Brain pericyte (primary cell): Measurements from ENCODE around the gene GJA3.

Experiments used
- DNase-seq: peaks from one replicate; pipeline ENCODE4 v3.0.0-alpha.2; 2012; ENCODE audit warnings: low read depth, low spot score

Gene GJA3

DNA sequence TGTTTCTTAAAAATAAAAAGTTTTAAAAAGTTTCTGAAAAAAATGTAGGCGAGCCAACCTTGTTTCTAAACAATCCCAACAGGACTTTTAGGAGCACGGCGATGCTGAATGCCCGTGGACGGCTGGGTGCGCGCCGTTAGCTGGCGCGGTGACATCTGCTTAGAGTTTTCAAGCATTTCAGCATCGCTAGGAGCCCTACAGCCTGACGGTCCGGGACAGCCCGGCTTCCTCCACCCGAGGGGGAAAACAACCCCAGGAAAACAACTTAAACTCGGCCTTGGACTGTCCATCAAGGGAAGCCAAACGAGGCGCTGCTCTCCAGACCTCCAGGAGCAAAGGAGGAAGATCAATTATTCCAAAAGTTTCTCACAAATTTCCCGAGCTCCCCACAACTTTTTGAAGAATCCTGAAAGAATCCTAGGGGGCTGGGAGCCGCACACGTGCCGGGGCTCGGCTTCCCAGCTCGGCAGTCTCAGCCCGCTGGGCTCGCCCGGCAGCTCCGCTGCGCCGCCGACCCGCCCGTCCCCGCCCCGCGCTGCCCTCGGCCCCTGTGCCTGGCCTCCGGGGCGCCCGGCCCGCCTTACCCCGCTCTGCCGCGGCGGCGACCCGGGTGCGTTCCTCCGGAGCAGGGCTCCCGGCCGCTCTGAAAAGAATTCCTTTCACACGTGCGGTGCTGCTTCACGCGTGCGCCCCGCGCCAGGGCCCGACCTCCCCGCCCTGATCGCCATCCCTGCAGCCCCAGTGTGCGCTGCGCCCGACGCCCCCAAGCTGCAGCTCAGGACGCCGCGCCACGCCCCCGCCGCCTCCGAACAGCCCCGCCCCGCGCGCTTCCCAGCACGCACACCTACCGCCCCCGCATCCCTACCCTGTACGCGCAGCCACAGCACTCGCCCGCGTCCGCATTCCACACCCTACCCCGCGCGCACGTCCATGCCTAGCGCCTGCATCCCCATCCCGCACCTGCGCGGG is at the start of gene GJA3:
Gene GJA3 (minus strand): TSS at position 747 of the 969 bp plus-strand sequence. CDS start 17,764 bp downstream, outside the sequence.
- no peak for DNase-seq

DNA sequence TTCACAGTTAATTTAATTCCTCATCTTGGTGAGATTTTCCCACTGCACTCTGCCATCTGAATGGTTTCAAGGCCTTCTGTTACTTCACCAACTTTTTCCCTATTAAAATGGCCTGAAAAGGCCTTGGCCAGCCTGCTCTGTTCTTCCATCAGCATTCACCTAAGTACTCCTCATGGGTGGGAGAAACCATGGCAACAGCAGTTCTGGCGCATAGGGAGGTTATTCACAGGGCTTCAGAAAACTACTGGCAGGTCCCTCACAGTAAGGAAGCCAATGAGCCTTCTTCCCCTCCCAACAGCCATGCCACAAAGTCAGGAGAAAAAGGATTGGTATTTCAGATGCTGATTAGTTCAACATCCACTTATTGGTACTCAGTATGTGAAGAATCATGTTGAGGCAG is 49.1 kb upstream of the GJA3 start:
- no peak for DNase-seq

DNA sequence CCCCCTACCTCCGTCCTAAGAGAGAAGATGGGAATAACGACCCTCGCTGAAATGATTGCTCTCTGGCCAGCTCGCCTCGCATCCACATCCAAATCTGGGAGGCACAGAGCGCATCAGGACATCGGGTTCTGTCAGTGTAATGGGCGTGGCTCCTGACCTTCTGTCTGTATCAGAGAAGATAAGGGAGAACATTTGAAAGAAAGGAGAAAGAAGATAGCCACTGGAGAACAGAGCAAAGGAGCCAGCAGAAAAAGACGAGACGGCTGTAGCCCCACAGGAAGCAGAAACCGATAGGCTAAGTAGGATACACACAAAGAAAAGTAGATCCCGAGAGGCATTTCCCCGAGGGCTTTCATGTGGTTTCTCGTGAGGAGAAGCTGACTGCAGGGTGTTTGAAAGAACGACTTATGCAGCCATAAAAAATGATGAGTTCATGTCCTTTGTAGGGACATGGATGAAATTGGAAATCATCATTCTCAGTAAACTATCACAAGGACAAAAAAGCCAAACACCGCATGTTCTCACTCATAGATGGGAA is 45.9 kb upstream of the GJA3 start:
- no peak for DNase-seq

DNA sequence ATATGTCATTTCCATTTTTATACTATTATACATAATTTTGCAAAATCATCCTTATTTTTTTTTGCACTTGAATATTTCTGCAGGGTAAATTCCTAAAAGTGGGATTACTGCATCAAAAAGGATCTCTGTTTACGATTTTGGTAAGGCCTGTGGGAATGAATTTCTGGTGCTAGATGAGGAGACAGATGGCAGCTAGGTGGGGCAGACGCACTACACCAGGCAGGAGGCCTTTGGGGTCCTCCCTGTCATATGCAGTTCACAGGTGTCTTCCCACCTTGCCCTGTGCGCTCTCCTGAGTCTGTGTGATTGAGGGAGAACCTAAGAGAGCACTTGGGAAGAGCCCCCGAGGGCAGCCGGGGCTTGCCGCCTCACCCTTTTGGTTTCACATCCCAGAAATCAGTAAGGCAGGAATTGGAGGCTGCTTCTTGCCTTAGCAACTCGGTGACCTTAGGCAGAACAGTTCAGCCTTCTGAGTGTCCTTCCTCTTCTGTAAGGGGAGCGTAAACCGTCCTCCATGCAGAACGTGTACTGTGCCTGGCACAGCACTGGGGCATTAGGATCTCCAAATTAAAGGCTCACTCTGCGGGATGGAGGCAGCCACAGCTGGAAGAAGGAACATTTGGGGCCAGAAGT is 45.3 kb upstream of the GJA3 start:
- DNase-seq, result no peak

DNA sequence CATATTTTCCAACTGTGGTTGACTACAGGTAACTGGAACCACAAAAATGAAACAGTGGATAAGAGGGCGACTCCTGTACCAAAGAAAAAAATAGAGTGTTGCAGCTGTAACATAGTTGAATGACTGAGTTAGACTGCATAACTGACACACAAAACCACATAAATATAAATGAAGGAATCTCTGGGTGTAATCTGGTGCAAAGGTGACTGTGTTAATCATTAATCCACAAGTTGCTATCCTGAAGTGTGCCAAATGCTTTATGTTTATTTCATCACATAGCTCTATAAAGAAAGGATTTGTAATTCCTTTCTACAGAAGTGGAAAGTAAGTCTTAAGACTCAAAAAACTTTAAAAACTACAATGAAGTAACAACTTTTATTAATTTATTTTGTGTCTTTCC is 37.9 kb upstream of the GJA3 start:
- no peak for DNase-seq

DNA sequence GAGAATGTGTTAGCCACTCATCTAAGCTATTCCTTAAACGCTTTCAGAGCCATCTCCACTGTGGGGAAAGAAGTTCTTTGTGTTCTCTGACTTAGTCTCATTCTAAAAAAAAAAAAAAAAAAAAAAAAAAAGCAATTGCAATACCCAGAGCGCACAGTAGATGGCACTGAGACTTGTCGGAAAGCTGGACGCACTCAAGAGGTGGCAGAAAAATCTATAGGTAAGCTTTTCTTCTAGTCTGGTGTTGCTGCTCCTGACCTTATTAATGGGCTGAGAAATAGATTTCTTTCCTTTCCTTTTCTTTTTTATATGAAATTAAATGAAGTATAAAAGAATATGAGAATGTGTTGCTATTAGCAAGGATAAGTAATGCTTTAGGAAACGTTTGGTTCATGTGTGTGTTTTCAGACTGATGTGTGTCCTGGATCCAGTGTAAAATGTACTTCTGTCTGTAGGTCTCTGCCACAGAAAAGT is 36.5 kb upstream of the GJA3 start:
- no peak for DNase-seq

DNA sequence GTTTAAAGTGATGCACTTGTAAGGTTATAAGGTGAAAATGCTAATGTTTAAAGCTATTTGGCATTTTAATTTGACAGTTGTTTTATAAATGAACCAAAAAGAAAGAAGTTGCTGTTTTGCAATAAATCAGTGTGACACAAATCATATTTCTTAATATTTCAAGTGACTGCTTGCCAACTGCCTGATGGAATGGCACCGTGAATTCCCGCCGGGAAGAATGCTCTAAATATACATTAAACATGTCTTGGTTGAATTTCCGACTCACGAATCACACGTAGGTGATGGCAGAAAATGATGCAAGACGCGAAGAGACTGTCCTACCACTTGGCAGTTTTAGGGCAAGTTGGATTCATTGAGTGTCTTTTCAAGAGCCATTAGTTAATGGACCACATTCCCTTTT is 34.9 kb upstream of the GJA3 start:
- DNase-seq, result no peak

DNA sequence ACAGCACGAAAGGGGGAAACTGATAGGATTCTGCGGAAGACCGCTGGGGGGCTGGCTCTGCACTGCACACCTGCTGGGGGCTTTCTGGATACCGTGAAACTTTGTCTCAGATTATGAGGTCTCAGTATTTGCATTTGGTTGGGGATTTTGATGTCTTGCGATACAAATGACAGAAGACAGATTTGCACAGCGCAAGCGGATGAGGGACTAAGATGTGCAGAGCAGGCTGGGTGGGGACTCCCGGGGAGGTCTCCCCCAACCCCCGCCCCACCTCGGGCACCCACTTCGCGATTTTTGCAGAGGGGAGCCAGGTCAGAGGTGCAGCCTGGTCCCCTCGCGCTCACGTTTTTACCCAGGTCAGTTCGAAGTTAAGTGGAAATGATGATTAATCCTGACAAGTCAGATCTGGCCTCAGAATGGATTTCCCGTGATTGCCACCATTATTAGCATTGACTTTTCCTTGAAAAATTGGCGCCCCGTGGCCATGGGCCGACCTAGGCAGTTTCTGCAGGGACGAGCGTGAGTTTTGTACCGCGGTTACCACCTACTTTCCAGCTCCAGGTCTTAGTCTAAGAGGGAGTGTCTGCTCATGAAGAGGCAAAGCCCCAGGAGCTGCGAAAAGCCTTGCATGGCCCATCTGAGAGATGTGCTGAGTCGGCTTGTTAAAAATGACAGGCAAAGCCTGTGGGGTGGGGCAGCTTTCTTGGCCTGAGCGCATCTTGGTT is 33.2 kb upstream of the GJA3 start:
- no peak for DNase-seq

DNA sequence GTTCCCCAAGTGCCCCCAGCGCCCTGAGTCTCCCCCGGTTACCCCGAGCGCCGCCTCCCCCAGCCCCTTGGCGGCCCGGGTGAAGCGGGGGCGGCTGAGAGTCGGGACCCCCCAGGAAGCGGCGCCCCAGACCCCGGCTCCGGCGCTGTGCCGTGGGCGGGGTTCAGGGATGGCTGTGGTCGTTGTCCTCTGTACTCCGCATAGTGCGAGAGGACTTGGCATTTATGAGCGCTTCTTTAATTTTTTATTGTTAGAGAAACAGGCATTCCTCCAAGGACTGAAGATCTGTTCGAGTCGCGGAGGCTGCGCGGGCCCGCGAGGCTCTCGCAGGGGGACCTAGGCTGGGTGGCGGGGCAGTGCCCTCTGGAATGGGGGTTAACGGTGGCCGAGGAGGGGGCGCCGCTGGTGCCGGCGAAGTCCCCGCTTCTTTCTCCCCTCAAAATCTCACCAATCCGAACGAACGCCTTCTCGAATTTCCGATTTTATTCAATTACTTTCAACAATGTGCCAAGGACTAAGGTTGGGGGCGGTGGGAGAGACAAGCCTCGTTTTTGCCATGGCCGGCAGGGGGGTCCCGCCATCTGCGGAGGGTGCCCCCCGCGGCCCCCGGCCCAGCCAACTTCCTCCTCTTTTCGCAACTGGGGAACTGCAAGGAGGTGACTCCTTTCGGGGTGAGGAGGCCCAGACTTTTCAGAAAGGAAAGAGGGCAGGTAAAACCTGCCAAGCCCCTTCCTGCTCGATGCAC is 32.5 kb upstream of the GJA3 start:
- no peak for DNase-seq

DNA sequence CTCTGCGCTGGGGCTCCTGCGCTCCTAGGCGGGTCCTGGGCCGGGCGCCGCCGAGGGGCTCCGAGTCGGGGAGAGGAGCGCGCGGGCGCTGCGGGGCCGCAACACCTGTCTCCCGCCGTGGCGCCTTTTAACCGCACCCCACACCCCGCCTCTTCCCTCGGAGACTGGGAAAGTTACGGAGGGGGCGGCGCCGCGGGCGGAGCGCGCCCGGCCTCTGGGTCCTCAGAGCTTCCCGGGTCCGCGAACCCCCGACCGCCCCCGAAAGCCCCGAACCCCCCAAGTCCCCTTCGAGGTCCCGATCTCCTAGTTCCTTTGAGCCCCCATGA is 31.9 kb upstream of the GJA3 start, which contains the start of gene GJB2:
Gene GJB2 (minus strand): TSS at position 103 of the 326 bp plus-strand sequence. CDS start 3,357 bp downstream, outside the sequence.
- DNase-seq, result no peak

DNA sequence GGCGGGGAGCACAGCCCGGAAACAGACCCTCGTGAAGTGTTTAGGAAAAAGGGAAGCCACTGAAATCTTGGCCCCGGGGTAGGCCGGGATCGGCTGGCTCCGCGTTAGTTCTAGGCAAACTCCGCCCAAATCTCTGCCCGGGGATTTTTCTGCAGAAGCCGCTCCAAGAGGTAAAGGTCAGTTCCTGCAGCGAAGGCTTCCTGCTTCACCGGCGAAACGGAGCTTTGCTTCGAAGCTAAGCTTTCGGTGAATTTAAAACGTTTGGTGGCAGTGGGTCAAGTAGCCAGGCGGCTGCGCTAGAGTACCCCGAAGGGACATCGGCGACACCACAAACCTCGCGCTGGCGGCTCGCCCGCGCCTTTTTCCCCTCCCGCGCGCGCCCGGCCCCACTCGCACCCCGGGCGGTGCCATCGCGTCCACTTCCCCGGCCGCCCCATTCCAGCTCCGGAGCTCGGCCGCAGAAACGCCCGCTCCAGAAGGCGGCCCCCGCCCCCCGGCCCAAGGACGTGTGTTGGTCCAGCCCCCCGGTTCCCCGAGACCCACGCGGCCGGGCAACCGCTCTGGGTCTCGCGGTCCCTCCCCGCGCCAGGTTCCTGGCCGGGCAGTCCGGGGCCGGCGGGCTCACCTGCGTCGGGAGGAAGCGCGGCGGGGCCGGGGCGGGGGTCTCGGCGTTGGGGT is 31.4 kb upstream of the GJA3 start:
- no peak for DNase-seq

DNA sequence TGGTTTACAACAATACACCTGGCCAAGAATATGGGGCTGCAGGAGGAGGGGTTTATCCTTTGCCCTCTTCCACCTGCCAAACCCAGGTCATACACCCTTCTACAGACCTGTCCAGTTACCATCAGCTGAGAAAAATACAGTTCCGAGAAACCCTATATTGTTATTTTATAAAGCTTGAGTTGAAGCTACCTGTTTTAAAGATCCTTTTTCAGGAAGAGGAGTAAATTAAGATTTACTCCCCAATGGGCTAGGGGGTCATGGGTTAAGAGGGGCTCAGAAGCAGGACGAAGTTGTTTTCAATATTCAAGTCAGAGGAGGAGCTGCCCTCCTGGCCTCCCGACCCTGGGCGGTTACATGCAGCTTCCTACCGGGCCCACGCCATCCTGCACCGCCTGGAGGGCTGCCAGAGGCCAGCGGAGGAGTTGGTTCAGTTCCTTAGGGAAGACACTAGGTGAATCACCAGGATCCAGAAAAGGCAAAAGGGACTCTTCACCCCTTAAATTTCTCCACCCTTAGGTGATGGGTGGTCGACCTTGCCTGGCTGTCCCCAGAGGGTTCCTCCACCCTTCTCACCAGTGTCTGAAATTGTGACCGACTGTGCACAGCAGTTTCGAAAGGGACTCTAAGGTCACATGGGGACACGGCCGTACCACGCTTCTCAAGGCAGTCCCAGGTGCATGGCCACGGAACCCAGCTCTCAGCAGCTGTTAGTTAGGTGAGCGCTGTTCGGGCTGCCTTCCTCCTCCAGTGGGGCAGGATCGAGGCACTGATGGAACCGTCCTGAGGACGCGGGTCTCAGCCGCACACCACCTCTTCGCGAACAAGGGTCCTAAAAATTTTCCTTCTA is 30.7 kb upstream of the GJA3 start:
- DNase-seq, result no peak

DNA sequence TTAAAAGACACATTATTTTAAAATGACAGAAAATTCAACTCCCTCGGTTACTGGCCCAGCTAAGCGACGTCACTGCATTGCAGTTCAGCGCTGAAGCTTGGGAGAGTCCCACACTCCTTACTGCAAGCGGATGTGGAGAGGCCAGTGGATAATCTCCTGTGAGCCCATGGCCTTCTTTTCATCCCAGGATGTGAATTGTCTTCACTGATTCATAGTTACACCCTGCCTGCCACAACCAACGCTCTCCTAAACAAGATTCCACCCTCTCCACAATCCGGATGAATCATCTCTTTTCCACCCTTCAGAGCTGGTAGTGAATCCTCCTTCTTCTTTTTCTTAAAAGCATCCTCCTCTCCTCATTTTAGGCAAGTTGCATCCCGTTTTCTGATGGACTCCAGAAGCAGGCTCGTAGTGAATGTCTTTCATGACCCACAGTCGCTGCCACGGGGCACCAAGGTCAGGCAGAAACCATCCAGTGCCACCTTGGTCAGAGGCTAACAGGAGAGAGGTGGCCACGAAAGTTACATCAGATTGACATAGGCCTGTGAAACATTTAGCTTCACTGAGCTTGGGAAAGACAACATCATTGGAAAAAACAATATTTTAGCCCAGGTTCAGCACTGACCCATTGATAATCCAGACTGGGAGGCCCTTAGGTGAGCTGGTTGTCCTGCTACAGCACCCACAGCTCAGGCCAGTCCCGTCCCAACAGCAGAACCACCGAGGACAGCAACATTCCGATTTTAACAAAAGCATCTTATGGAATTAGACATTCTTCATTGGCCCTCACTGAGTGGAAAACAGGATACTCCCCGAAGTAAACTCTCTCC is 29.8 kb upstream of the GJA3 start:
- no peak for DNase-seq

DNA sequence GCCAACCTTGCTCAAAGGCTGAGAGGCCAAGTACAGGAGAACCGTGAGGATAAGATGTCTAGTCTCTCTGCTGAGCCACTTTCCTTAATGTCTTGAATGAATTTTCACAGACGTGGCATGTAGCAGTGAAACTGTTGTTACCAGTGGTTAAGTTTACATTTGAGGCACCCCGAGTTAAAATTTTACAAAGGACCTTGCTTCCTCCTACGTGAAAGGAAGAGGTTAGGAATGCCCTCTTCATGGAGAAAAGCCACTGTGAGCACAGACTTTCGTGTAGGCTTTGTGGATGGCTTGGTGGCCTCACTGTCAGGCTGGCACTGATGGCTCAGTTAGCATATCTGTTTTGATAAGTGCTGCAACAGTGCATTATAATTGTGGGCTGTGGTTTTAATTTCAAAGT is 29.2 kb upstream of the GJA3 start:
- no peak for DNase-seq

DNA sequence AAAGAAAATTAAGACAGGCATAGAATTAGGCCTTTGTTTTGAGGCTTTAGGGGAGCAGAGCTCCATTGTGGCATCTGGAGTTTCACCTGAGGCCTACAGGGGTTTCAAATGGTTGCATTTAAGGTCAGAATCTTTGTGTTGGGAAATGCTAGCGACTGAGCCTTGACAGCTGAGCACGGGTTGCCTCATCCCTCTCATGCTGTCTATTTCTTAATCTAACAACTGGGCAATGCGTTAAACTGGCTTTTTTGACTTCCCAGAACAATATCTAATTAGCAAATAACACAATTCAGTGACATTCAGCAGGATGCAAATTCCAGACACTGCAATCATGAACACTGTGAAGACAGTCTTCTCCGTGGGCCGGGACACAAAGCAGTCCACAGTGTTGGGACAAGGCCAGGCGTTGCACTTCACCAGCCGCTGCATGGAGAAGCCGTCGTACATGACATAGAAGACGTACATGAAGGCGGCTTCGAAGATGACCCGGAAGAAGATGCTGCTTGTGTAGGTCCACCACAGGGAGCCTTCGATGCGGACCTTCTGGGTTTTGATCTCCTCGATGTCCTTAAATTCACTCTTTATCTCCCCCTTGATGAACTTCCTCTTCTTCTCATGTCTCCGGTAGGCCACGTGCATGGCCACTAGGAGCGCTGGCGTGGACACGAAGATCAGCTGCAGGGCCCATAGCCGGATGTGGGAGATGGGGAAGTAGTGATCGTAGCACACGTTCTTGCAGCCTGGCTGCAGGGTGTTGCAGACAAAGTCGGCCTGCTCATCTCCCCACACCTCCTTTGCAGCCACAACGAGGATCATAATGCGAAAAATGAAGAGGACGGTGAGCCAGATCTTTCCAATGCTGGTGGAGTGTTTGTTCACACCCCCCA is 28.1 kb upstream of the GJA3 start:
- DNase-seq, result no peak

DNA sequence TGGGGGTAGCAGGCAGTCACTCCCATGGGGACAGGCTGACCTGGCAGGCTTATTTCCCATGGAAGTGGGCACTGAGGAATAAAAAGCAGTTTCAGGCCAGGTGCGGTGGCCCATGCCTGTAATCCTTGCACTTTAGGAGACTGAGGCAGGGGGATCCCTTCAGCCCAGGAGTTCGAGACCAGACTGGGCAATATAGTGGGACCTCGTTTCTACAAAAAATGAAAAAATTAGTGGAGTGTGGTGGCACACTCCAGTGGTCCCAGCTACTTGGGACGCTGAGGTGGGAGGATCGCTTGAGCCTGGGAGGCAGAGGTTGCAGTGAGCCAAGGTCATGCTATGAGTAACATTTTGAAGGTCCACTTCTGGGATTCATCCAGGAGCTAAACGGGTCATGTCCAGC is 25.9 kb upstream of the GJA3 start:
- DNase-seq, result no peak

DNA sequence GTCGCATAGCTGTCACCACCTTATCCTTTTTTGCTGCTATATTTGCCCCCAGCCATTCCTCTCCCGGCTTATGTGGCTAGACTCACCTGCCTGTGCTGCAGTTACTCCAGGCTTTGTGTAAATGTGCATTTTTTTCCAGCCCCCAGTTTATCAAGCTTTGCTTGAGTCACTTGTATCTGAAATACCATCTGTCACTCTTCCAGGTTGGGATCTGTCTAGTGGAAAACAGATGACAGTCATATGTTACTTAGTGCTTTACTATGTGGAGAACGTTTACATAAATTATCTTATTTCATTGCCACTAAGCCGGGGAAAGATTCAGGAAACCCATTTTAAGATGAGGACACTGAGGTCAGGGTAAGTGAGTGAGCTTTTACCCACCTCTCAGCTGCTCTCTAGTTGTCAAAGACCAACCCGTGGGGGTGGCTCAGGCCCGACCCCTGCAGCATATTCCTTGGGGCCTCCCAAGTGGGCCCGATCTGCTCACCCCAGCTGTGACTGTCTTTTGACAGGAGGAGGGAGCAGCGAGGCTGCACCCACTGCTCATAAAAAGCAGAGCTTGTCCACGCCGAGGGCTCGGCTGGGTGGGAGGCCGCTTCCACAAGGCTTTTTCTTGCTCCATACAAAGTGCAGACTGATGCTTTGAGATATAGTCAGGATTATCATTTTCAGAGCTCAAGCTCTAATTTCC is 24.7 kb upstream of the GJA3 start:
- DNase-seq, result no peak
